ENCODE measurements around the gene ERC1. TPM values are rescaled to one million over a fixed set of nuclear protein-coding genes. Genes with fewer than 3 reads are reported as not detected.

ERC1 gene
- total RNA-seq, 2 donors from 2014 or later = 40.3 to 43.0 TPM

DNA sequence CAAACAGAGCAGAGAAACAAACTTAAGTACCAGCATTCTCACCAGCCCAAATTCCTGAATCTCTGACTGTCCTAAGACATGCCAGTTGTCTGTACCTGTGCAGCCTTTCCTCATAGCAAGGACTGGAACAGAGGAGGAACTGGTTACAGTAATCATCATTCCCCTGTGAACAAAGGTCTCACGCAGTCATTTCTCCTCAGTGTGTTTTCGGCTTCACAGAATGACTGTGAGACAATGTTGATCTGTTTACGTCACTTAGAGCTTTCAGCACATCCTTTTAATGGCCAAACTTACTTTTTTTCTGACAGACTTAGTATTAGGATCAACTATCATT, 434.3 kb downstream of the ERC1 start:
- Histone ChIP-seq H3K27ac (no peak overlapping the region), H3K4me1 (peaks cover 0 to 10% of the 10 kb centered on the region in 2 donors), H3K9me3 (peaks cover 0 to 9% of the 10 kb centered on the region in 2 donors), H3K4me3 (no peak overlapping the region), H3K27me3 (no peaks in the 10 kb centered on the region), H3K36me3 (no peaks in the 10 kb centered on the region)
- TF ChIP-seq, protein P1, sequence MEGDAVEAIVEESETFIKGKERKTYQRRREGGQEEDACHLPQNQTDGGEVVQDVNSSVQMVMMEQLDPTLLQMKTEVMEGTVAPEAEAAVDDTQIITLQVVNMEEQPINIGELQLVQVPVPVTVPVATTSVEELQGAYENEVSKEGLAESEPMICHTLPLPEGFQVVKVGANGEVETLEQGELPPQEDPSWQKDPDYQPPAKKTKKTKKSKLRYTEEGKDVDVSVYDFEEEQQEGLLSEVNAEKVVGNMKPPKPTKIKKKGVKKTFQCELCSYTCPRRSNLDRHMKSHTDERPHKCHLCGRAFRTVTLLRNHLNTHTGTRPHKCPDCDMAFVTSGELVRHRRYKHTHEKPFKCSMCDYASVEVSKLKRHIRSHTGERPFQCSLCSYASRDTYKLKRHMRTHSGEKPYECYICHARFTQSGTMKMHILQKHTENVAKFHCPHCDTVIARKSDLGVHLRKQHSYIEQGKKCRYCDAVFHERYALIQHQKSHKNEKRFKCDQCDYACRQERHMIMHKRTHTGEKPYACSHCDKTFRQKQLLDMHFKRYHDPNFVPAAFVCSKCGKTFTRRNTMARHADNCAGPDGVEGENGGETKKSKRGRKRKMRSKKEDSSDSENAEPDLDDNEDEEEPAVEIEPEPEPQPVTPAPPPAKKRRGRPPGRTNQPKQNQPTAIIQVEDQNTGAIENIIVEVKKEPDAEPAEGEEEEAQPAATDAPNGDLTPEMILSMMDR (IDR thresholded peaks at IDR 0.05) = no peak
- DNase-seq (ENCODE audit: low spot score) = no peak

GRCh38 chr12:1428671-1429070, 437.6 kb downstream of the ERC1 start:
- DNase-seq (ENCODE audit: low spot score) = no peak
- no peak overlapping the region for H3K27ac ChIP-seq
- no peak overlapping the region for H3K4me3 ChIP-seq
- no peaks in the 10 kb centered on the region for H3K27me3 ChIP-seq
- TF ChIP-seq, protein P1 (IDR thresholded peaks at IDR 0.05) = no peak
- no peaks in the 10 kb centered on the region for H3K9me3 ChIP-seq
- H3K4me1 ChIP-seq = peaks cover 0 to 10% of the 10 kb centered on the region in 2 donors
- H3K36me3 ChIP-seq = no peaks in the 10 kb centered on the region

GRCh38 chr12:1429980-1430379, 439.0 kb downstream of the ERC1 start:
- peak overlapping the region in 1 of 2 donors; percentile 37 for H3K27ac ChIP-seq
- no peaks in the 10 kb centered on the region for H3K27me3 ChIP-seq
- DNase-seq (ENCODE audit: low spot score) = no peak
- TF ChIP-seq, protein P1 (IDR thresholded peaks at IDR 0.05) = no peak
- H3K4me1 ChIP-seq = peaks cover 0 to 1% of the 10 kb centered on the region in 2 donors
- H3K9me3 ChIP-seq = no peaks in the 10 kb centered on the region
- no peaks in the 10 kb centered on the region for H3K36me3 ChIP-seq
- H3K4me3 ChIP-seq = no peak overlapping the region

GRCh38 chr12:1434296-1434955, 443.4 kb downstream of the ERC1 start:
- Histone ChIP-seq H3K27me3 (no peaks in the 10 kb centered on the region), H3K4me1 (peaks cover 0 to 10% of the 10 kb centered on the region in 2 donors), H3K36me3 (no peaks in the 10 kb centered on the region), H3K27ac (no peak overlapping the region), H3K9me3 (no peaks in the 10 kb centered on the region), H3K4me3 (no peak overlapping the region)
- DNase-seq (ENCODE audit: low spot score) = no peak
- TF ChIP-seq, protein P1 (IDR thresholded peaks at IDR 0.05) = no peak

- H3K27ac ChIP-seq = no peak overlapping the region
- TF ChIP-seq, protein P1 (IDR thresholded peaks at IDR 0.05) = no peak
Observed at GRCh38 chr12:1435044-1435443, 444.0 kb downstream of the ERC1 start.

GRCh38 chr12:1435456-1435855, 444.4 kb downstream of the ERC1 start:
- DNase-seq (ENCODE audit: low spot score) = no peak
- Histone ChIP-seq H3K9me3 (no peaks in the 10 kb centered on the region), H3K4me1 (peaks cover 0 to 10% of the 10 kb centered on the region in 2 donors), H3K27me3 (no peaks in the 10 kb centered on the region), H3K27ac (no peak overlapping the region), H3K4me3 (no peak overlapping the region), H3K36me3 (no peaks in the 10 kb centered on the region)
- TF ChIP-seq, protein P1 (IDR thresholded peaks at IDR 0.05) = no peak

More at GRCh38 chr12:1435044-1435443, 444.0 kb downstream of the ERC1 start:
- H3K36me3 ChIP-seq = no peaks in the 10 kb centered on the region
- H3K4me1 ChIP-seq = peaks cover 0 to 10% of the 10 kb centered on the region in 2 donors
- H3K4me3 ChIP-seq = no peak overlapping the region
- DNase-seq (ENCODE audit: low spot score) = no peak
- no peaks in the 10 kb centered on the region for H3K9me3 ChIP-seq
- no peaks in the 10 kb centered on the region for H3K27me3 ChIP-seq

Data from right atrium auricular region (tissue), 2 donors.